ENCODE data around the gene ASMTL.
"Not testable (repeated sequence)": the region's sequence is repeated elsewhere in the genome, so short reads cannot be mapped to it uniquely, and the experiment has no call there.

GRCh38 chrX:1482530-1482928 lies 29.8 kb upstream of the ASMTL start:
- not testable (repeated sequence) for TF ChIP-seq EZH2phosphoT487 (conservative IDR thresholded peaks at IDR 0.05; ENCODE audit: low read length); CTCF (IDR thresholded peaks at IDR 0.05; ENCODE audit: insufficient read depth, low read length, poor library complexity, severe bottlenecking)

Measured in SU-DHL-6 (cell line).